Endothelial cell of umbilical vein (primary cell): ENCODE measurements around the gene ZC3H12A. TPM values are rescaled to one million over a fixed set of nuclear protein-coding genes. Genes with fewer than 3 reads are reported as not detected.

Experiments used
- BruUV-seq: library from RNA; stranded (reverse); fragments of 400-500 nt; replicated peaks from 2 replicates; lab custom pipeline; 2021; lab: Mats Ljungman, UMichigan
- CTCF ChIA-PET: fragments of 300-600, 350-600 bp; sonication (Branson Sonifier 250); formaldehyde crosslinking; loops from one replicate; lab custom pipeline; 2021; ENCODE audit warnings: antibody characterized with exemption, inconsistent platforms; lab: Charles Lee
- POLR2A ChIA-PET: fragments of 300-600, 350-600 bp; sonication (Branson Sonifier 250); formaldehyde crosslinking; loops from one replicate; lab custom pipeline; 2021; ENCODE audit warnings: antibody characterized with exemption, inconsistent platforms; lab: Charles Lee
- DNase-seq: peaks from one replicate; pipeline ENCODE4 v3.0.0-alpha.2; 2011; ENCODE audit warnings: low read depth, low spot score
- FAIRE-seq: peaks from 2 replicates; lab custom pipeline; 2011; peaks lifted over from hg19 to GRCh38; lab: Jason Lieb, UNC
- H2AFZ ChIP-seq: 2 replicates; pipeline ENCODE4 v1.6.0; 2012; ENCODE audit warnings: low read depth, low read length, control low read depth, inconsistent platforms
- H3K27ac ChIP-seq: 2 replicates; pipeline ENCODE4 v1.5.1; 2011; ENCODE audit warnings: low read depth, mild to moderate bottlenecking, control low read depth, low read length, moderate library complexity; ENCODE audit not compliant: insufficient read depth
- H3K27me3 ChIP-seq, 2 experiments: 2 replicates each; pipeline versions ENCODE4 v1.6.0 to v1.6.1; 2011; ENCODE audit warnings: low read length in 2 of 2, mixed read lengths in 1 of 2; ENCODE audit not compliant: control insufficient read depth in 2 of 2, insufficient read depth in 2 of 2
- H3K36me3 ChIP-seq, 2 experiments: 2 replicates in 1 of 2; 3 replicates in 1 of 2; pipeline ENCODE4 v1.5.1; 2011; ENCODE audit warnings: low read length in 2 of 2, mild to moderate bottlenecking in 1 of 2, moderate library complexity in 1 of 2; ENCODE audit not compliant: control insufficient read depth in 2 of 2, insufficient read depth in 2 of 2; ENCODE audit errors: extremely low read depth in 1 of 2
- H3K4me1 ChIP-seq: 3 replicates; pipeline ENCODE4 v1.5.1; 2011; ENCODE audit warnings: mild to moderate bottlenecking, low read length; ENCODE audit not compliant: control insufficient read depth, insufficient read depth; ENCODE audit errors: extremely low read depth
- H3K4me2 ChIP-seq: 2 replicates; pipeline ENCODE4 v1.6.1; 2011; ENCODE audit warnings: low read length, control low read depth, mixed read lengths; ENCODE audit not compliant: insufficient read depth
- H3K4me3 ChIP-seq, 3 experiments: fragments of 200-600 bp in 1 of 3; sonication (generic), shearing (Covaris generic) in 1 of 3; replicated peaks in 1 of 3; 2 replicates each; pipeline ENCODE4 v1.5.1; 2011 to 2016; ENCODE audit warnings: control low read depth in 3 of 3, low read length in 3 of 3, mild to moderate bottlenecking in 2 of 3, inconsistent platforms in 1 of 3, low read depth in 1 of 3, moderate library complexity in 1 of 3; ENCODE audit not compliant: insufficient read depth in 1 of 3
- H3K79me2 ChIP-seq: 2 replicates; pipeline ENCODE4 v1.6.0; 2012; ENCODE audit warnings: low read length, inconsistent platforms; ENCODE audit not compliant: control insufficient read depth, insufficient read depth
- H3K9ac ChIP-seq: replicated peaks from 2 replicates; pipeline ENCODE3; 2011; ENCODE audit warnings: low read length, control low read depth; ENCODE audit not compliant: insufficient read depth; ENCODE audit errors: extremely low read depth
- H3K9me1 ChIP-seq: replicated peaks from 3 replicates; pipeline ENCODE4 v1.6.0; 2011; ENCODE audit warnings: mild to moderate bottlenecking, low read length; ENCODE audit not compliant: control insufficient read depth, insufficient read depth; ENCODE audit errors: extremely low read depth
- H3K9me3 ChIP-seq: replicated peaks from 2 replicates; pipeline ENCODE4 v1.5.1; 2012; ENCODE audit warnings: low read length, inconsistent platforms; ENCODE audit not compliant: control insufficient read depth, insufficient read depth
- H4K20me1 ChIP-seq: replicated peaks from 2 replicates; pipeline ENCODE3; 2011; ENCODE audit warnings: mild to moderate bottlenecking, low read length; ENCODE audit not compliant: control insufficient read depth, insufficient read depth; ENCODE audit errors: extremely low read depth
- EZH2 ChIP-seq: IDR thresholded peaks from 2 replicates; pipeline ENCODE4 v1.6.1; 2012; ENCODE audit warnings: borderline replicate concordance, low read depth, mild to moderate bottlenecking, moderate library complexity, low read length, inconsistent platforms; ENCODE audit not compliant: severe bottlenecking
- FOS ChIP-seq: IDR thresholded peaks from 2 replicates; pipeline ENCODE4 v1.6.1; 2011; ENCODE audit warnings: mild to moderate bottlenecking, low read length, moderate library complexity, borderline replicate concordance; ENCODE audit not compliant: insufficient read depth
- GATA2 ChIP-seq: IDR thresholded peaks from 2 replicates; pipeline ENCODE4 v1.7.0; 2011; ENCODE audit warnings: low read depth, mild to moderate bottlenecking, moderate library complexity, mixed read lengths, low read length; ENCODE audit not compliant: insufficient read length, insufficient read depth
- JUN ChIP-seq: IDR thresholded peaks from 2 replicates; pipeline ENCODE4 v1.6.1; 2011; ENCODE audit warnings: borderline replicate concordance, low read depth; ENCODE audit not compliant: insufficient read length, insufficient read depth
- MAX ChIP-seq: IDR thresholded peaks from 2 replicates; pipeline ENCODE4 v1.6.1; 2011; ENCODE audit not compliant: insufficient read depth, insufficient read length
- MYC ChIP-seq: IDR thresholded peaks from one replicate; pipeline ENCODE4 v1.6.1; 2011; ENCODE audit warnings: mild to moderate bottlenecking, low read depth, low read length
- POLR2AphosphoS5 ChIP-seq: IDR thresholded peaks from 2 replicates; pipeline ENCODE4 v1.6.1; 2012; ENCODE audit warnings: low read depth, mild to moderate bottlenecking, control low read depth, low read length, moderate library complexity; ENCODE audit not compliant: insufficient read depth
- dilution Hi-C: fragments of 300-500 bp; cut with MboI; formaldehyde crosslinking; loops from one replicate; pipeline ENCODE4 v1.15.0; 2019; ENCODE audit warnings: low sequenced_read_pairs; ENCODE audit not compliant: extremely low pct_ligation_motif_present
- intact Hi-C: fragments of 100-400 bp; cut with micrococcal nuclease; formaldehyde crosslinking; loops from one replicate; pipeline ENCODE4 v1.10.0; 2022
- polyA plus RNA-seq, 4 experiments: library from polyadenylated mRNA; depleted of rRNA in 3 of 4; stranded (reverse) in 3 of 4; unstranded in 1 of 4; fragments of >200 nt; gene quantifications; 2 replicates each; pipeline versions ENCODE4 v1.2.1 to v1.2.3, GENCODE V29; 2011 to 2012; ENCODE audit warnings: missing spikeins in 1 of 4
- total RNA-seq: library from RNA; stranded (reverse); gene quantifications from 2 replicates; pipeline ENCODE4 v1.2.3, GENCODE V29; 2021

ZC3H12A gene
- total and polyA plus RNA-seq, 2 donors (not counting 3 experiments of a cell fraction or from before 2014, with no cell fraction given) = 6.3 to 9.4 TPM

- TF ChIP-seq POLR2AphosphoS5 (no peak), MAX (no peak), MYC (no peak), EZH2 (no peak), GATA2 (no peak), JUN (no peak), FOS (no peak)
- ChIA-PET POLR2A (interaction anchor here (0.6 to 1.2 kb wide), 2 partner anchors 17 to 22 kb away, joined by 3 read pairs; partner anchors contain the start of gene MEAF6), CTCF (interaction anchor here (1.3 to 6.7 kb wide), 2 partner anchors 11 to 17 kb away, joined by 3 to 52 read pairs; partner anchors contain the start of gene MEAF6)
- Histone ChIP-seq H3K27ac (no peak overlapping the region), H3K4me1 (peaks cover 9% of the 10 kb centered on the region), H3K9ac (no peak overlapping the region), H3K4me3 (no peak overlapping the region), H3K79me2 (peaks cover 8% of the 10 kb centered on the region), H3K9me1 (no peaks in the 10 kb centered on the region), H2AFZ (no peak overlapping the region), H3K9me3 (no peaks in the 10 kb centered on the region), H3K4me2 (no peak overlapping the region), H3K27me3 (no peaks in the 10 kb centered on the region), H4K20me1 (no peaks in the 10 kb centered on the region), H3K36me3 (peaks cover 9 to 28% of the 10 kb centered on the region in 2 experiments)
- dilution Hi-C loops = no loop called here
- no peak for DNase-seq
- no peak for FAIRE-seq
- intact Hi-C loops = no loop called here
- BruUV-seq = no TSS peak
These were observed 23.5 kb downstream of the ZC3H12A start for GRCh38 chr1:37497832-37498231.
